GM18526 (cell line): ENCODE measurements around the gene DAP.

Source experiments
- POLR2A ChIP-seq: IDR thresholded peaks from 3 replicates; pipeline ENCODE4 v1.6.1; 2011; ENCODE audit not compliant: insufficient read length; ENCODE audit errors: extremely low read depth

Gene DAP

GRCh38 chr5:10772901-10773585, 12.0 kb upstream of the DAP start:
- TF ChIP-seq POLR2A = no peak

GRCh38 chr5:10768328-10768899, 7.4 kb upstream of the DAP start:
- no peak for TF ChIP-seq POLR2A

- no peak for TF ChIP-seq POLR2A
Measured at GRCh38 chr5:10762776-10763500, 1.9 kb upstream of the DAP start.

- TF ChIP-seq POLR2A = no peak
Measured at GRCh38 chr5:10761933-10762775, 1.1 kb upstream of the DAP start.

GRCh38 chr5:10760921-10761184, 181 bp downstream of the DAP start:
- TF ChIP-seq POLR2A = no peak

GRCh38 chr5:10760096-10760920, 726 bp downstream of the DAP start:
- no peak for TF ChIP-seq POLR2A

- no peak for TF ChIP-seq POLR2A
Measured at GRCh38 chr5:10759111-10759510, 1.9 kb downstream of the DAP start.

- no peak for TF ChIP-seq POLR2A
Measured at GRCh38 chr5:10757922-10758555, 3.0 kb downstream of the DAP start.

GRCh38 chr5:10757043-10757442, 4.0 kb downstream of the DAP start:
- no peak for TF ChIP-seq POLR2A

GRCh38 chr5:10756549-10756948, 4.5 kb downstream of the DAP start:
- no peak for TF ChIP-seq POLR2A

GRCh38 chr5:10753178-10753577, 7.9 kb downstream of the DAP start:
- no peak for TF ChIP-seq POLR2A

GRCh38 chr5:10752451-10752850, 8.6 kb downstream of the DAP start:
- no peak for TF ChIP-seq POLR2A

- no peak for TF ChIP-seq POLR2A
Measured at GRCh38 chr5:10750909-10751308, 10.1 kb downstream of the DAP start.
